GM18507 (cell line): ENCODE results near the gene GLIS1.

ENCODE experiments used
- DNase-seq: peaks from one replicate; pipeline ENCODE4 v3.0.0; 2011; ENCODE audit warnings: low read depth; ENCODE audit not compliant: insufficient read length; ENCODE audit errors: extremely low spot score
- FAIRE-seq: peaks from 2 replicates; lab custom pipeline; 2011; peaks lifted over from hg19 to GRCh38; lab: Jason Lieb, UNC

Gene GLIS1

GRCh38 chr1:53535846-53536245, 203.1 kb downstream of the GLIS1 start:
- no peak for FAIRE-seq
- no peak for DNase-seq

GRCh38 chr1:53535226-53535625, 203.7 kb downstream of the GLIS1 start:
- no peak for FAIRE-seq
- no peak for DNase-seq

DNA sequence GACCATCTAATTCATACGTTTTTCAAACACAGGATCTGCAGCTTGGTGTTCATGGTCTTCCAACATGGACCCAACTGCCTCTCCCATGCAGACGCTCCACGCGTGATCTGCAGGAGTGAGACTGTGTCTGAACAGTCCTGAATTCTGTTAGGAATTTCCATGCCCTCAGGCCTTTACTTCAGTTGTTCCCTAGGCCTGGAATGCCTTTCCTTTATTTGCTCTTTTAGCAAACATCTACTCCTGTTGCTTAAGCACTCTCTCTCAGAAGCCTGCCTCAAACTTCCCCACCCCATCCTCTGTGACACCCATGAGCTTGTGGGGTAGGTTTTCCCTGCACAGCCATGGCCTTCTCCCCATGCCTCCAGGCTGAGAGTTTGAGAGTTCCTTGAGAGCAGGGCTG, 206.1 kb downstream of the GLIS1 start:
- DNase-seq (no peak), FAIRE-seq (no peak)

- no peak for FAIRE-seq
Measured at GRCh38 chr1:53532377-53532776, 206.6 kb downstream of the GLIS1 start.

GRCh38 chr1:53530550-53530949, 208.4 kb downstream of the GLIS1 start:
- no peak for DNase-seq
- FAIRE-seq = no peak

More at GRCh38 chr1:53532377-53532776, 206.6 kb downstream of the GLIS1 start:
- DNase-seq = no peak

- FAIRE-seq = no peak
- DNase-seq = no peak
Measured at GRCh38 chr1:53529555-53529954, 209.4 kb downstream of the GLIS1 start.

DNA sequence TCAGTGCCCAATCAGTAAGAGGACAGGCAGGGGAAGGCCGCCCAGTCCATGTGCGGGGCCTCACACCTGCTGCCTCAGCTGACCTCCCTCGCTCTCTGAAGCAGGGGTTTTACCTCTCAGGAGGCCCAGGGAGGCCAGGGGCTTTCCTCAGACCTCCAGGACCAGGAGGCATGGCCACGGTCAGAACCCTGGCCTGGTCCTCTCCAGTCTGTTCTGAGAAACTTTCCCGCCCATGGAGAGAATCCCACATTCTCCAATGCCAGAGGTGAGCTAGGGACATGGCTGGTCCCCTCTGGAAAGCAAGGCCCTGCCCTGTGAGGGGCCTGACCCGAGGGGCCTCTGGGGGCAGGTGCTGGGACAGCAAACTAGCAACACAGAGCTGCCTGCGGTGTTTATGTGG, 211.6 kb downstream of the GLIS1 start:
- FAIRE-seq = no peak
- no peak for DNase-seq

- FAIRE-seq = no peak
Measured at GRCh38 chr1:53526451-53527101, 212.4 kb downstream of the GLIS1 start.

DNA sequence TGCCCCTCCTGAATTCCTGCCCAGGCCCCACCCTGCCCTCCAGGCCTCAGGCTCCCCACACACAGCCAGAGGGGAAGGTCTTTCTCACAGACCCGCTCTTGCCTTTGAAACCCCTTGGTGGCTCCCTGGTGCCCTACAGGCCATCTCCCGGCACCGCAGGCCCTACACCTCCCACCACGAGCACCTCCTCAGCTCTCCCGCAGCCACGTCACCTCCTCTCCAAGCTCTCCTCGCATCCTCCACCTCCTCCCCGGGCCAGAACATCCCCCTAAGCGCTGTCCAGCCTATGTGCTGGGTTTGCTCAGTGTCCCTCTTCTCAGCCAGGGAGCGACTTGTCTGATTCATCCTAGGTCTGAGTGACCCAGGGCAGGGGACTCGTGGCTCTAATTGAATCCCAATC, 213.4 kb downstream of the GLIS1 start:
- DNase-seq (no peak), FAIRE-seq (no peak)

More at GRCh38 chr1:53526451-53527101, 212.4 kb downstream of the GLIS1 start:
- DNase-seq = no peak

- FAIRE-seq (no peak), DNase-seq (no peak)
Measured at GRCh38 chr1:53524428-53525375, 214.3 kb downstream of the GLIS1 start.

- FAIRE-seq (no peak), DNase-seq (no peak)
Measured at GRCh38 chr1:53521924-53522552, 216.9 kb downstream of the GLIS1 start.

GRCh38 chr1:53520481-53520880, 218.5 kb downstream of the GLIS1 start:
- no peak for DNase-seq
- no peak for FAIRE-seq

- FAIRE-seq = no peak
Measured at GRCh38 chr1:53519421-53519820, 219.5 kb downstream of the GLIS1 start.

GRCh38 chr1:53518775-53519174, 220.2 kb downstream of the GLIS1 start:
- DNase-seq (no peak), FAIRE-seq (no peak)

More at GRCh38 chr1:53519421-53519820, 219.5 kb downstream of the GLIS1 start:
- no peak for DNase-seq

DNA sequence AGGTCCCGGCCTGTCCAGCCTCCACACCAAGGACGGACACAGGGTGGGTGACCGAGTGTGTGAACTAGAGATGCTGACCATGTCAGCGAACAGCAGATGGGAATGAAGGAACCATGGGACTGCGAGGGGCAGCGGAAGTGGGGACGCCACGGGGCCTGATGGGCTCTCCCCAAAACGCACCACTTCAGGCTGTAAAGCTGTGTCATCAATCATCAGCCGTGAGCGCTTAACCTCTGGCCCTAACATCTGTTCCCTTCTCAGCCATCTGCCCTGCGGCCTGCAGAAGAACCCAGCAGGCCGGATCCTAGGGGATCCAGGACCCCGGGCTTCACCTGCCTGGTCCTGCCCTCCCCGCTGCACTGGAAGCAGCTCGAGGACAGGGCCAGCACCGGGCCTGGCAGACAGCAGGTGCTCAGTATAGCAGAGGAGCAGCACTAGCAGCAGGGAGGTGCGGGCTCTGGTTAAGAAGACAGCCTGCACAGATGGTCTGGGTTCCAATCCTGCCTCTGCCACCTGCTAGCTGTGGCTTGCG, 221.1 kb downstream of the GLIS1 start:
- FAIRE-seq = no peak
- DNase-seq = no peak

DNA sequence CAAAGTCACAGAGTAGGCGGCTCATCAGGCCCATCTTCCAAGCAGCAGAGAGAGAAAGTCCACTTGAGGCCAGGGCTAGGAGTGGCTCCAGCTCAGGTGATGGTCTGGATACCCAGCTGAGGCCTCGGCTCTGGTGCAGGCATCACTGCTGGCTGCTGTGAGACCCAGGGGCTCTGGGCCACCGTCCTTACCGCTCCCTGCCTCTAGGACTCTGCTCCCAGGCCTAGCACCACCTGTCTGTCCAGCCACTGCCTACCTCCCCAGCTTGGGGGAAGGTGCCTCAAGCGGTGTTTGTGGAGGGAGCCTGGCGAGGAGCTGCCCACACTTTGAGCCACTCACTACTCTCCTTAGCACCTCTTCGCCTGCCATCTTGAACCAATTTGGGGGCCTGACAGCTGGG, 221.9 kb downstream of the GLIS1 start:
- DNase-seq (no peak), FAIRE-seq (no peak)

GRCh38 chr1:53516181-53516580, 222.8 kb downstream of the GLIS1 start:
- no peak for FAIRE-seq
- DNase-seq = no peak

DNA sequence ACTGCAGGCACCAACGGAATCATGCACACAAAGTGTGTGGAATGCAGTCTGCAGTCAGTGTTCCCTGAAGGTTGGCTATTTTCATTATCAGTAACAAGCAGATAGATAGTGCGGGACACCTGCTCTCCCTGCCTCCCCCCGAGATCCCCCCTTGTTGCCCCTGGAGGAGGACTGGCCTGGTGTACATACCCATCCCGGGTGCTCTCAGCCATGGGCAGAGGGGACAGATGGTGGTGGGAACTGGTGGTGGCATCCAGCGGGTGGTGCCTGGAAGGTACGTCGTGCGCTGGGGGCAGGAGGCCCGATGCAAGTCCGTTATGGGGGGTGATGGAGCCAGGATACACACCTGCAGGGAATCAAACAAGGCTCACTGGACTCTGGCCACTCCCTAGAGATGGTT, 224.5 kb downstream of the GLIS1 start:
- no peak for FAIRE-seq

DNA sequence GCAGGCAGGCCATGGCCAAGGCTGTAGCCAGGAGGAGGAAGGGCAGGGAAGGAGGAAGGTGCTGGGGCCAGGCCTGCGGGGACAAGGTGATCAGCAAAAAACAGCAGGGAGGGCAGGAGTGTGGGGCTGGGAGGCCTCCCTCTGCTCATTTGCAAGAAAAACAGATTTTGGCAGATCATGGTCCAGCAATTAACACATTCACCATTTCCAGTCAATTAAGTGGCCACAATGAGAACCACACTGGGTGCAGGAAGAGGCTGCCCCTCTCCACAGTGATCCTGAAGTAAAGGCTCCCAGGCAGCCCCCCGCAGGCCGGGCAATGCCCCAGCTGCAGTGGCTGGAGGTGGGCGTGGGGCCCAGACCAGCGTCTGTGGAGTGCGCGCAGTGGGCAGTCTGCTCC, 225.1 kb downstream of the GLIS1 start:
- FAIRE-seq (no peak), DNase-seq (no peak)

More for the DNA sequence above, 224.5 kb downstream of the GLIS1 start:
- DNase-seq = no peak
